A549 treated with GW870086 at 1 μM for 4 hours (cell line): ENCODE data around the gene RITA1. TPM values are rescaled to one million over a fixed set of nuclear protein-coding genes. Genes with fewer than 3 reads are reported as not detected.

Source experiments
- total RNA-seq: library from RNA; stranded (reverse); fragments of 200-300 nt; extraction: Qiagen RNA extraction; gene quantifications from 5 replicates; pipeline ENCODE4 v1.2.3, GENCODE V29; 2022; ENCODE audit warnings: low read depth

The RITA1 gene, protein sequence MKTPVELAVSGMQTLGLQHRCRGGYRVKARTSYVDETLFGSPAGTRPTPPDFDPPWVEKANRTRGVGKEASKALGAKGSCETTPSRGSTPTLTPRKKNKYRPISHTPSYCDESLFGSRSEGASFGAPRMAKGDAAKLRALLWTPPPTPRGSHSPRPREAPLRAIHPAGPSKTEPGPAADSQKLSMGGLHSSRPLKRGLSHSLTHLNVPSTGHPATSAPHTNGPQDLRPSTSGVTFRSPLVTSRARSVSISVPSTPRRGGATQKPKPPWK
- total RNA-seq, result 24.9 to 34.6 TPM (median 33.9 TPM) in 5 replicates

DNA sequence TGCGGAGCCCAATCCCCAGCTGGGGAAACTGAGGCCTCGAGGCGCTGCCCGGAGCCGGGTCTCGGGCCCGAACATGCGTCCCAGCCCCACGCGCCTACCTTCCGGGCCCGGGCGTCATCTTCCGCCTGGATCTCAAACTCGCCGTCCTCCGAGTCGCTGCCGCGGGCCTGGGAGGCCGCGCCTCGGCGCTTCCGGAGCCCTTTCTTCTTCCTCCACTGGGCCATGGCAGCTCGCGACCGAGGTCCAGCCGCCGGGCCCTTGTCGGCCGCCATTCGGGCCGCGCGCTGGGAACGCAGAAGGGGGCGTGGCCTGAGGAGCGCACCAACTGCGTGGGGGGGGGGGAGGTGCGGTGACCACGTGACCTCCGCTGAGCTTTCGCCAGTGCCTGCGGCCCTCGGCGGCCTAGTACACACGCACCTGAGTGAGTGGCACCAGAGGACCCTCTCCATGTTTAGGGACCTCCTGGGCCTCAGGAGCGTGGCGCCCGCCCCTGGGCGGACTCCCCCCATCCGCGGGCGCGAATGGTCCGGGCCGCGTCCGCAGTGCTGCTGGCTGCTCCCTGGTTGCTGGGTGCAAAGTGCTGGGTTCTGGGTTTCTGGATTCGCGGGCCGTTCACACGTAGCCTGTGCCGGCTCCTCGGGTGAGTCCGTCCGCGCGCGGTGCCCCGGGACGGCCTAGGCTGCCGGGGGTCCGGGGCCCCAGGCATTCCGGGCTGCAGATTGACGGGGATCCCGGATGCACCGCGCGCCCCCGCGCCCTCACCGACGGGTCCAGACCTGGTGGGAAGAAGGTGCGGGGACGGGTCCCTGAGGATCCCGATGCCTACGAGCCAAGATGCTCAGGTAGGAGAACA is at the start of gene RITA1, which contains the start of gene DDX54:
Gene RITA1, plus strand, starts transcription at position 542 of the 853 bp plus-strand sequence. CDS start 1,026 bp downstream, outside the sequence.
Gene DDX54, minus strand, starts transcription at position 299 of the 853 bp plus-strand sequence. Its CDS starts 27 bp downstream, at position 272.

DNA sequence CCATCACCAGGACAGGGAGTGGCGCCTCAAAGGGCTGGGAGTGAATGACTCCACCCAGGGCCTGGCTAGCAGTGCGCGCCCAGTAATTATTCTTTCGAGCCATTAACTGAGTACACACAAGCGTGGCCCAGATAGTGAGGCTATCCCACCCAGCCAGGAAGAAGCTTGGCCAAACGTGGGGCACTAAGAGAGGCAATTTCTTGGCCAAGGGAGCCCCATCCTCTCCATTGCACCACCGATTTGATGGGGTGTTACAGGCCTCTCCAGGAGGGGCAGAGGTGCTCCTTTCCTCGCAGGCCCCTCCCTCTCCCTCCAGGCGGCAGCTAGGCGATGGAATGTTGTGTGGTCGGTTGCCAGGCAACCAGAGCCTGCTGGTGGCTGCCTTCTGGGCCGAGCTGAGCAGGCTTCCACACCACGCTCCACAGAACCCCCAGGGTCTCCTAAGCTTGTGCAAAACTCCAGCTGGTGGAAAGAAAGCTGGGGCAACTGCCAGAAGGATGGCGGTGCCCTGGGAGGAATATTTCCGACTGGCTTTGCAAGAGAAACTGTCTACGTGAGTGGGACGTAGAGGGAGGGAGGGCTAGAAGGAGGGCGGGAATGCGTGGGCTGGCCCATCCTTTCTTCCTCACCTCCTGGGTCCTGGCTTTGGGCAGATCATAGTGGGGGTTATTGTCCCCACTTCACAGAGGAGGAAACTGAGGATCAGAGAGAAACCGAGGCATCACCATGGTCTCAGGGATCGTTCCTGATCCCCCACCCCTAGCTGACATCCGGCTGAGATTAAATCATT is 36.0 kb upstream of the RITA1 start, which contains the start of gene CFAP73:
Gene CFAP73, plus strand, starts transcription at position 364 of the 790 bp plus-strand sequence. Its CDS starts 134 bp downstream, at position 498.

DNA sequence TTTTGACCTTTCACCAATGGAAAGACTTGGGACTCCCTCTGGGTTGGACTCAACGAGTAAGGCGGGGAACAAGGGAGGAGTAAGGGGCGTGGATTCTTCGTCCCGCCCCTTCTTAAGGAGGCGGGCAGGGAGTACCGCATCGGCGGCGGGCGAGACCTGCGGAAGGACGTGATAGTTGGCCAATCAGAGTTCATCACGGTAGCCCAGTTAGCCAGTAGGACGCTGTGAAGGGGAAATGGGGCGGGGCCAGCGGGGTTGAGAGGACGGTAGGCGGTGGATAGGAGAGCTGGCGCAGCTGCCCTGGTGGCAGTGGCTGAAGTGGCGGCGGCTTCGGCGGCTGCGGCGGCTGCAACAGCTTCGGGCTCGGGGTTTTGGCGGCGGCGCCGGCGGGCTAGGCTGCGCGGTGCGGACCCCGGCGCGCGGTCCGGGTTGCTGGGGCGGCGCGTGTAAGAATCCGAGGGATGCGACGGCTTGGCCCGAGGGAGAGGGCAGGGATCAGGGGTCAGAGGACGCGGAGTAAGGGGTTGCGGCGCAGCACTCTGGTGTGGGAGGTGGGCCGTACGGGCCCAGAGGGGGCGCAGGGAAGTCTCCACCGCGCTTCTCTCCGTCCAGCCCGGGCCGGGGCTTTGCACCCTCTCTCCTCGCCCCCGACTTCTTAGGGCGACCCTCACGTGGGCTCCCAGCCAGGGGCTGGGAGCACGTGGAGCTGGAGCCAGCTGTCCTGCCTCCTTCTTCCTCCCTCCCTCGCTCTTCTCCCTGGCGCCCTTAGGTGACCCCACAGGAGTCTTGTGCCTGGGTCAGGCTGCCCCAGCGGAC is 35.9 kb downstream of the RITA1 start, which contains the start of gene TPCN1:
Gene TPCN1, plus strand, starts transcription at position 284 of the 816 bp plus-strand sequence. CDS start 5,389 bp downstream, outside the sequence.

Other genes starting within 250 kb of the RITA1 start
- 20.3 to 28.0 TPM (median 24.7 TPM) in 5 replicates for gene OAS3, start 247.2 kb upstream of the RITA1 start, total RNA-seq
- 0.13 to 0.63 TPM (median 0.18 TPM) in 5 replicates for gene OAS2, start 207.2 kb upstream of the RITA1 start, total RNA-seq
- gene DTX1, start 129.0 kb upstream of the RITA1 start, total RNA-seq, result 0.41 to 0.56 TPM (median 0.50 TPM) in 5 replicates
- gene RASAL1, start 50.0 kb upstream of the RITA1 start, total RNA-seq, result 0.24 to 0.85 TPM (median 0.30 TPM) in 5 replicates
- 0.09 to 0.37 TPM (median 0.12 TPM) in 4 of 5 replicates, not detected in the other for gene CFAP73, start 36.0 kb upstream of the RITA1 start, total RNA-seq
- gene DDX54, start 243 bp upstream of the RITA1 start, total RNA-seq, result 49.9 to 80.9 TPM (median 73.8 TPM) in 5 replicates
- gene TPCN1, start 35.7 kb downstream of the RITA1 start, total RNA-seq, result 18.6 to 22.2 TPM (median 19.2 TPM) in 5 replicates
- gene SLC8B1, start 149.4 kb downstream of the RITA1 start, total RNA-seq, result 6.7 to 10.6 TPM (median 9.5 TPM) in 5 replicates
- gene PLBD2, start 172.9 kb downstream of the RITA1 start, total RNA-seq, result 27.4 to 34.4 TPM (median 33.7 TPM) in 5 replicates
- 0.34 to 1.1 TPM (median 0.82 TPM) in 5 replicates for gene SDS, start 218.2 kb downstream of the RITA1 start, total RNA-seq
- 24.3 to 29.0 TPM (median 26.8 TPM) in 5 replicates for gene SDSL, start 236.7 kb downstream of the RITA1 start, total RNA-seq